T1000 (cell line): Measurements from ENCODE around the gene ANO6.
"Not testable (repeated sequence)": the region's sequence is repeated elsewhere in the genome, so short reads cannot be mapped to it uniquely, and the experiment has no call there.

Experiments
- DNase-seq: peaks from one replicate; lab custom pipeline; 2025; ENCODE audit warnings: mixed read lengths; lab: John Stamatoyannopoulos, UW

ANO6 gene

GRCh38 chr12:45215419-45216229, at the start of gene ANO6:
Gene ANO6, plus strand, starts transcription at chr12:45216095. Its CDS starts 227 bp downstream, at chr12:45216322.
- peak; percentile 99 for DNase-seq

- no peak for DNase-seq
Measured at GRCh38 chr12:45168976-45169375, 46.9 kb upstream of the ANO6 start.

GRCh38 chr12:45170456-45171042, 45.3 kb upstream of the ANO6 start:
- peak; percentile 95 for DNase-seq

- DNase-seq, result not testable (repeated sequence)
Measured at GRCh38 chr12:45173293-45173692, 42.6 kb upstream of the ANO6 start.

GRCh38 chr12:45174595-45174994, 41.3 kb upstream of the ANO6 start:
- no peak for DNase-seq

- DNase-seq, result no peak
Measured at GRCh38 chr12:45178771-45179170, 37.1 kb upstream of the ANO6 start.

- DNase-seq, result no peak
Measured at GRCh38 chr12:45182511-45182910, 33.4 kb upstream of the ANO6 start.

- no peak for DNase-seq
Measured at GRCh38 chr12:45183246-45183645, 32.6 kb upstream of the ANO6 start.

- no peak for DNase-seq
Measured at GRCh38 chr12:45184147-45184963, 31.5 kb upstream of the ANO6 start.

GRCh38 chr12:45186762-45187161, 29.1 kb upstream of the ANO6 start:
- no peak for DNase-seq

- DNase-seq, result no peak
Measured at GRCh38 chr12:45189766-45190403, 26.0 kb upstream of the ANO6 start.

GRCh38 chr12:45191239-45191638, 24.7 kb upstream of the ANO6 start:
- no peak for DNase-seq

GRCh38 chr12:45192707-45193106, 23.2 kb upstream of the ANO6 start:
- no peak for DNase-seq

GRCh38 chr12:45200491-45201043, 15.3 kb upstream of the ANO6 start:
- DNase-seq, result no peak

GRCh38 chr12:45203767-45204166, 12.1 kb upstream of the ANO6 start:
- DNase-seq, result no peak

- DNase-seq, result no peak
Measured at GRCh38 chr12:45204757-45205156, 11.1 kb upstream of the ANO6 start.

GRCh38 chr12:45205165-45205825, 10.6 kb upstream of the ANO6 start:
- DNase-seq, result no peak

- DNase-seq, result peak; percentile 78
Measured at GRCh38 chr12:45208604-45209487, 7.0 kb upstream of the ANO6 start.

GRCh38 chr12:45209784-45210183, 6.1 kb upstream of the ANO6 start:
- DNase-seq, result no peak

- no peak for DNase-seq
Measured at GRCh38 chr12:45212064-45212463, 3.8 kb upstream of the ANO6 start.
